GM06990 (cell line): ENCODE results near the gene MLXIP.
"Not testable (repeated sequence)": the region's sequence is repeated elsewhere in the genome, so short reads cannot be mapped to it uniquely, and the experiment has no call there.

Experiments
- DNase-seq: peaks from one replicate; pipeline ENCODE4 v3.0.0-alpha.2; 2011; ENCODE audit not compliant: insufficient read length; ENCODE audit errors: extremely low read depth
- H3K27me3 ChIP-seq: replicated peaks from 2 replicates; pipeline ENCODE4 v1.6.0; 2011; ENCODE audit warnings: low read length; ENCODE audit not compliant: control insufficient read depth, insufficient read depth
- H3K36me3 ChIP-seq: 2 replicates; pipeline ENCODE4 v1.5.1; 2011; ENCODE audit warnings: low read length; ENCODE audit not compliant: control insufficient read depth, insufficient read depth
- H3K4me3 ChIP-seq: replicated peaks from 2 replicates; pipeline ENCODE4 v1.5.1; 2011; ENCODE audit warnings: low read depth, mild to moderate bottlenecking, control low read depth, low read length
- TF ChIP-seq, protein P1 (sequence below): IDR thresholded peaks from 2 replicates; pipeline ENCODE4 v1.5.1; 2011; ENCODE audit warnings: low read length, control low read depth, mild to moderate bottlenecking, inconsistent platforms; ENCODE audit not compliant: insufficient read depth, poor library complexity, severe bottlenecking

MLXIP gene

DNA sequence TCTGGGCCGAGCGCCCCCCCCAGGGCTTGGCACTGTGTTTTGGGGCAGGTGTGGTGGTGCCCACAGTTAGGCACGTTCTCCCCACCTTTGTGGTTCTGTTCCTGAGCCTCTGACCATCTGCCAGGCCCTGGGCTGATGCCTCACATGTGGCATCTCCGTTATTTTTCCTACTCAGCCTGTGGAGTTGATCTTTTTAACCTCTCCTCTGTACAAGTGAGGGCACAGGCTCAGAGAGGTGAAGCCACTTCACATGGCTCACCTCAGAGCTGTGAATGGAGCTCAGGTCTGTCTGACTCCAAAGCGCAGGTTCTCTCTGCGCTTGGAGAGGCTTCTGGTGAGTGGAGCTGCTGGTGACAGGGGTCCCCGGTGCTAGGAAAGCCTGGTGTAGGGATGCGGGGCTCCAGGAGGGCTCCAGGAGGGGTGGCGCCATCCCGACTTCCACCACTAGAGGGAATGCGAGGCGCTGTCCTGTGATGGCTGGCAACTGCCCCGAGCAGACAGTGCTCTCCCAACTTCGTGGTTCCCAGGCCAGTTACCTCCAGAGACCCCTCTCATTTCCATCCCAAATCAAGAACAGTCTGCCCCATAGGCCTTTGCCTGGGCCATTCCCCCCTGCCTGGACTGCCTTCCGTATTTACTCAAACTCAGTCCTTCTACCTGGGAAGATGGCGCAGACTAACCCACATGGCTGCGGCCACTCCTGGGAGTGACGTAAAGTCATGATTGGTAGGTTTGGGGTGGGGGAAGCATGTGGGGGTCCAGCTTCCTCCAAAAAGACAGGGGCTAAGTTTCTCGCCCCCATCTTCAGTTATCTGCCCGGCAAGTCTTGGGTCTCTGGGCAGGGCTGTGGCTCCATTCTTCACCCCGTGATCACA lies 47.0 kb upstream of the MLXIP start:
- Histone ChIP-seq H3K36me3 (no peaks in the 10 kb centered on the region; the same call in 1 of the 2 replicates), H3K4me3 (no peak overlapping the region), H3K27me3 (no peaks in the 10 kb centered on the region)
- TF ChIP-seq, protein P1, sequence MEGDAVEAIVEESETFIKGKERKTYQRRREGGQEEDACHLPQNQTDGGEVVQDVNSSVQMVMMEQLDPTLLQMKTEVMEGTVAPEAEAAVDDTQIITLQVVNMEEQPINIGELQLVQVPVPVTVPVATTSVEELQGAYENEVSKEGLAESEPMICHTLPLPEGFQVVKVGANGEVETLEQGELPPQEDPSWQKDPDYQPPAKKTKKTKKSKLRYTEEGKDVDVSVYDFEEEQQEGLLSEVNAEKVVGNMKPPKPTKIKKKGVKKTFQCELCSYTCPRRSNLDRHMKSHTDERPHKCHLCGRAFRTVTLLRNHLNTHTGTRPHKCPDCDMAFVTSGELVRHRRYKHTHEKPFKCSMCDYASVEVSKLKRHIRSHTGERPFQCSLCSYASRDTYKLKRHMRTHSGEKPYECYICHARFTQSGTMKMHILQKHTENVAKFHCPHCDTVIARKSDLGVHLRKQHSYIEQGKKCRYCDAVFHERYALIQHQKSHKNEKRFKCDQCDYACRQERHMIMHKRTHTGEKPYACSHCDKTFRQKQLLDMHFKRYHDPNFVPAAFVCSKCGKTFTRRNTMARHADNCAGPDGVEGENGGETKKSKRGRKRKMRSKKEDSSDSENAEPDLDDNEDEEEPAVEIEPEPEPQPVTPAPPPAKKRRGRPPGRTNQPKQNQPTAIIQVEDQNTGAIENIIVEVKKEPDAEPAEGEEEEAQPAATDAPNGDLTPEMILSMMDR = peak; percentile 78
- no peak for DNase-seq

DNA sequence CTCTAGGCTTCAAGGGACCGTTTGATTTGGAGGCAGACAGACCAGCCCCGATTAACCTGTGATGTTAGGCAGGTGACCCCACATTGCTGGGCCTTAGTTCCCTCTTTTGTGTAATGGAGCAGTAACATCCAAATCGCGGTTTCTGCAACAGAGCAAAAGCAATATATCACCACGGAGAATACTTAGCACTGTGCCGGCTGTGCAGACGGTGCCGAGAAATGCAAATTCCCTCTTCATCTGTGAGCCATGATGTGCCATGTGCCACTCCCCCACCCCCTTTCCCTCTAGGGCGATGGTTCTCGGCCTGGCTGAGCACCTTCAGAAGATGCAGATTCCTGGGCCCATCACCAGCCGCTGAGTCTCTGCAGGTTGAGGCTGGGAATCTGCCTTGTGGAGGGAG lies 46.0 kb upstream of the MLXIP start:
- TF ChIP-seq, protein P1 = no peak
- DNase-seq = no peak
- no peaks in the 10 kb centered on the region for H3K27me3 ChIP-seq
- no peak overlapping the region for H3K4me3 ChIP-seq
- H3K36me3 ChIP-seq = no peaks in the 10 kb centered on the region; the same call in 1 of the 2 replicates

DNA sequence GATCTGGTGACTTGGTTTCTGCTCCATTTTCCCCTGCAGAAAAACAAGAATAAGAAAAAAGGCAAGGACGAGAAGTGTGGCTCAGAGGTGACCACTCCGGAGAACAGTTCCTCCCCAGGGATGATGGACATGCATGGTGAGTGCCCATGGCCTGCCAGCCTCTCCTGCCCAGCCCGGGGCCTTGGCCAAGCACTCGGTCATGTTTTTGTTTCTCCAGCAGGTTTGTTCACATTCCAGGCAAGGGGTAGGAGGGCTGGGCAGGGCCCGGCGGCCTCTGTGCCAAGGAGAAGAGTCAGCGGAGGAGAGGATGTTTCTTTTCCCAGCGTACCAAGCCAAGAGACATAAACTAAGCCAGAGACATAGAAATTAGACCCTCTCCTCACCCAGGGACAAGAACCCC lies 43.3 kb upstream of the MLXIP start:
- TF ChIP-seq, protein P1 = no peak
- Histone ChIP-seq H3K36me3 (no peaks in the 10 kb centered on the region; the same call in 1 of the 2 replicates), H3K4me3 (no peak overlapping the region), H3K27me3 (no peaks in the 10 kb centered on the region)
- no peak for DNase-seq

DNA sequence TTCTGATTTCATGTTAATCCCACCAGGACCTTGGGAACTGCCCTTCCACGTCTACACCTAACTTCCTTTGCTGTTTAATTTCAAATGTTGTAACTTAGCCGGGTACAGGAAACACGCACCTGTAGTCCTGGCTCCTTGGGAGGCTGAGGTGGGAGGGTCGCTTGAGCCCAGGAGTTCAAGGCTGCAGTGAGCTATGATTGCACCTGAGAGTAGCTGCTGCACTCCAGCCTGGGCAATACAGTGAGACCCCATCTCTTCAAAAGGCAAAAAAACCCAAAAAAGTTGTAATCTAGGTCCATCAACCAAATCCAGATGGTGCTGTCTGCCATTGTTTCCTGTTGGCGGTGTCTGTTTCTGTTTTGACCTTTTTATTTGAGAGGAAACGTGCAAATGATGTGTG lies 42.4 kb upstream of the MLXIP start:
- no peaks in the 10 kb centered on the region for H3K27me3 ChIP-seq
- DNase-seq = no peak
- H3K36me3 ChIP-seq = no peaks in the 10 kb centered on the region; the same call in 1 of the 2 replicates
- no peak overlapping the region for H3K4me3 ChIP-seq
- TF ChIP-seq, protein P1 = no peak

DNA sequence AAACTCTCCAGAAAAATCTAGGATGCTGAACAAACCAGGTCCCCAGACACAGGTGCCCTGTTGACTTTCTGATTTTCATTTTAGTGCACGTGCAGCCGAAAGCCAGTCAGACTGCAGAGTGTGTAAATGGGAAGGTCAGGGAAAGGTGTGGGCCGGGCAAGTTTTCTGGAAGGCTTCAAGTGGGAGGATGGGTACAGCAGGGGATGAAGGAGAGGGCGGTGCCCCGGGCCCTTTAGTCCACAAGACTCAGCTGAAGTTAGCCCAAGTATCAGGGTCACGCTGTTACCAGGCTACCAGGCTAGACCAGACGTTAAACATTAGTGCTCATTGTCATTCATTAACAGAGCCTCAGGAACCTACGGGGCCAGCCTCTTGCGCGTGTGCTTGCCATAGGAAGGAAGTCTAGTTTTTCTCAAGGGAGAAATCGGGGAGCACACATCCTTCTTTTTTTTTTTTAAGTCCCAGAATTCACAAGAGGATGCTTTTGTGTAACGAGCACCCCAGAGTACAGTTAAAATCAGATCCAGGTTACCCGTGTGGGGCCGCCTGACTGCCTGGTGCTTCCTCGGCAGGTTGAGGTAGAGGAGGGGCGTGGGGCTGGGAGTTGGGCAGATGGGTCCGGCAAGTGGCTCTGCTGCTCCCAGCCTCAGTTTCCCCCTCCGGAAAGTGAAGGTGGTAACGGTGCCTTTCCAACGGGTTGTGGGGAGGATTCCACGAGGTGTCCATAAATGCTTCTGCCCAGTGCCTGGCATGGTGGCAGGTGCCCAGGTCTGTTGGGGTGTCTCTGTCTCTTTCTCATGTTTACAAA lies 37.8 kb upstream of the MLXIP start:
- Histone ChIP-seq H3K4me3 (no peak overlapping the region), H3K36me3 (no peaks in the 10 kb centered on the region; the same call in 1 of the 2 replicates), H3K27me3 (no peaks in the 10 kb centered on the region)
- TF ChIP-seq, protein P1 = no peak
- no peak for DNase-seq

DNA sequence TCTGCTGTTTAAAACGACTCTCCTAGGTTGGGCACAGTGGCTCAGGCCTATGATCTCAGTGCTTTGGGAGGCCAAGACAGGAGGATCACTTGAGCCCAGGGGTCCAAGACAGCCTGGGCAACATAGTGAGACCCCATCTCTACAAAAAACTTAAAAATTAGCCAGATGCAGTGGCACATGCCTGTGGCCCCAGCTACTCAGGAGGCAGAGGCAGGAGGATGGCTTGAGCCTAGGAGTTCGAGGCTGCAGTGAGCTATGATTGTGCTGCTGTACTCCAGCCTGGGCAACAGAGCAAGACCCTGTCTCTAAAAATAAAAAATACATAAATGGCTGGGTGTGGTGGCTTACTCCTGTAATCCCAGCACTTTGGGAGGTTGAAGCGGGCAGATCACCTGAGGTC lies 37.1 kb upstream of the MLXIP start:
- not testable (repeated sequence) for H3K27me3 ChIP-seq, H3K4me3 ChIP-seq, H3K36me3 ChIP-seq, DNase-seq
